Activated CD4-positive, alpha-beta T cell treated with anti-CD3 and anti-CD28 coated beads for 48 hours (primary cell): Measurements from ENCODE around the gene ERGIC1.
"Not testable (repeated sequence)": the region's sequence is repeated elsewhere in the genome, so short reads cannot be mapped to it uniquely, and the experiment has no call there.

Experiments used
- DNase-seq: peaks from one replicate; pipeline ENCODE4 v3.0.0-alpha.2; 2020

ERGIC1 gene

GRCh38 chr5:172849606-172850453 lies 15.8 kb downstream of the ERGIC1 start:
- DNase-seq, result no peak

GRCh38 chr5:172850454-172850797 lies 16.4 kb downstream of the ERGIC1 start:
- DNase-seq, result no peak

DNA sequence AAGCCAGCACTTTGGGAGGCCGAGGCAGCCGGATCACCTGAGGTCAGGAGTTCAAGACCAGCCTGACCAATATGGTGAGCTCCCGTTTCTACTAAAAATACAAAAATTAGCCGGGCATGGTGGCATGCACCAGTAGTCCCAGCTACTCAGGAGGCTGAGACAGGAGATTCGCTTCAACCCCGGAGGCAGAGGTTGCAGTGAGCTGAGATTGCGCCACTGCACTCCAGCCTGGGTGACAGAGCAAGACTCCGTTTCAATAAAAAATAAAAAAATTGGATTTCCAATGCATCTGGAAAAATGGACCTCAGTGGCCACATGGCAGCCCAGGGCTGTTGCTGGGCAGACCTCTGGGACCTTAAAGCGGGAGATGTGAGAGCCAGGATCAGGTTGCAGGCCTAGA lies 17.2 kb downstream of the ERGIC1 start:
- DNase-seq, result not testable (repeated sequence)

DNA sequence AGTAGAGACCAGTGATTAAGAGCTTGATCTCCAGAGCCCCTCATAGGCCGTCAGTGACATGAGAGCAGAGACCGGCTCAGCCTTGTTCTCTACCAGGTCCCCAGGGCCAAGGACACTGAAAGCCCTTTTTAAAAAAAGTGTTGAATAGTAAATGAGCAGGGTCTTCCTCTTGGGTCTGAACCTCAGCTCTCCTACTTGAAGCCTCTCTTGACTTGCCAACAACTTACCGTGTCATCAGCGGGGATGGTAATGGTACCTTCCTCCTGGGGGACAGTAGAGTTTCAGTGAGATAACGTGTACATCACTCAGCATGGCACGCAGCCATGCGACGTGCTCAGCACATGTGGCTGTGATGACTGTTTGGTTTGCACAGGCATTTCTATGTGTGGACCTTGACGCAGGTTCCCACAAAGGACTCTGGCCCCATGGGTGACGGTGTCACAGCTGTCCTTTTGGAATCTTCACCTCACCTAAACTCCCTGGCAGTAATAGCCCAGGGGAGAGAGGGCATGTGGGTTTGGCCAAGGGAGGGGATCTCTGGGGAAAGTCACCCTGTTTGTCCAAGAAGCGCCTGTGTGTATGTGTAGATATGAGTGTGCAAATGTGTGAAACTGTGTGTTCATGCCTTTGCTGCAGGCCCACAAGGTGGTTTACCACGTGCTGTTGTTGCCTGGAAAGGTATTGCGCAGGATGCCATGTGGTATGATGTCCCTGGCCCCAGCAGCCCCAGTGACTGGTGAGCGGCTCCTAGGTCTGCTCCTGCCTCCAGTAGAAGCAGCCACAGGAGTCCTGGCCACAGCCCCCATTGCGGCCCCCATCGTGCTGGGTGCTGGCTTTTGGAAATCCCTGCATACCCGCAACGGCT lies 18.7 kb downstream of the ERGIC1 start:
- peak; percentile 48 for DNase-seq

DNA sequence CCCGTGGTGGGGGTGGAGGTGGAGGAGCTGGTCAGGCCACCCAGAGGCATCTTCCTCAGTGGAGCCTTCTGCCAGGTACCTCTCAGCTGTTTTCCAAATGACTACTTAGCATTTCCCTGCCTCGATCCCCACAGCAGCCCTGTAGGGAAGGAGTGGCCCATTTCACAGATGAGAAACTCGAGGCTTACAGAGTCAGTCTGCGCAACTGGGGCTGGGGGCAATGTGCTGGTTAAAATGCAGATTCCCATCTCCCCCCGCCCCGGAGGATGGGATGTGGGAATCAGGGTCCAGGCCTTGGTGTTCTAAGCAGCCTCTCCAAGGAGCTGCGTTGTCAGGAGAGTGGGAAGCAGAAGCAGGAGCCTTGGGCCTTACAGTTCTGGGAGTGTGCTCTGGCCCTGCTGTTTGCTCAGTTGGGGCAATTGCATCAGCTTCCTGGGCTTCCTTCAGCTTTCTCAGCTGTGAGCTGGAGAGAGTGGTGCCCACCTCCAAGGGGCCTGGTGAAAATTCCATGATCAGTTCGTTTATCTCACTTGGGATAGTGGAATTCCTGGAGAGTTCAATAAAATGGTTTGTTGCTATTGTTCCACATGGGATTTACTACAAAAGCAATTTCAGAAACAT lies 19.4 kb downstream of the ERGIC1 start:
- no peak for DNase-seq

DNA sequence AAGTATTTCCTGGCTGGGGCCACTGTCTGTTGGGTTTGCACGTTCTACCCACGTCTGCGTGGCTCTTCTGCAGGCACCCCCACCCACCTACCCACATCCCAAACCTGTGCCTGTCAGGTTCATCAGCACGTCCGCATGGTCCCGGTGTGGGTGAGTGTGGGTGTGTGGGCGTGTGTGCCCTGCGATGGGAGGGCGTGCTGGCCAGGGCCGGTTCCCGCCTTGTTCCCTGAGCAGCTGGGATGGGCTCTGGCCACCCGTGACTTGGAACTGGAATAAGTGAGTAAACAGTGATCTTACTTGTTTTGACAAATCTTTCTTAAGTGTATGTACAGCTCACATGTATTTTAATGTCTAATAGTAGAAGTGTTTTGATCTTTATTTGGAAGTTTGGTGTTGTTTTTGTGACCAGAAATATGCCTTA lies 20.4 kb downstream of the ERGIC1 start:
- no peak for DNase-seq

- no peak for DNase-seq
Observed at GRCh38 chr5:172854971-172855370, 20.9 kb downstream of the ERGIC1 start.

DNA sequence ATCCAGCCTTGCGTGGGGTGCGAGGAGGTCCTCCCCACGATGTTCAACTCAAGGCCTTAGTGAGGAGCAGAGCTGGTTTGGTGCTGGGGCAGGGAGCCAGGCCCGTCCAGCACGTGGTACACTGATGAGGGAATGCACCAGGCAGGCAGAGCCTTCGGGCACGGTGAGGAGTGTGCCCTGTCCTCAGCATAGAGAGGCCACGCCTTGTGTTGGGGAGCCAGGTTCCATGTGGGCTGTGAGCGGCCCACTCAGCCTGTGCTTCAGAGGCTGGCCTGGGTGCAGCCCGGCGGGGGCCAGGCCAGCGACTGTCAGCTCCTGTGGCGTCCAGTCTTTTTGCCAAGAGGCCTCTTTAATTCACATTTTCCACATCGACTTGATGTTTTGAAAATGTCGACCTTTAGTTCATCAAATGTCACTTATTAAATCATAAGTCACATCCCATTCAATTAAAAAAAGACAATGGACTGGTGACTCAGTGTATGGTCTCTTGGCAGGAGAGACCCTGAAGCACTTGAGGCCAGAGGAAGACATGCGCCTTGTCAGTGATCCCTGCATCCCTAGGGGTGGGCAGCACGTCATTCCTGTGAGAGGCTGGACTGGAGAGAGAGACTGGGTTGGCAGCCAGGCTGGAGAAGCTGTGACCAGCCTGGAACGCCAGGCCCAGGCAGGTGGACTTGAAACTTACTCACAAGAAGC lies 21.7 kb downstream of the ERGIC1 start:
- DNase-seq, result no peak

DNA sequence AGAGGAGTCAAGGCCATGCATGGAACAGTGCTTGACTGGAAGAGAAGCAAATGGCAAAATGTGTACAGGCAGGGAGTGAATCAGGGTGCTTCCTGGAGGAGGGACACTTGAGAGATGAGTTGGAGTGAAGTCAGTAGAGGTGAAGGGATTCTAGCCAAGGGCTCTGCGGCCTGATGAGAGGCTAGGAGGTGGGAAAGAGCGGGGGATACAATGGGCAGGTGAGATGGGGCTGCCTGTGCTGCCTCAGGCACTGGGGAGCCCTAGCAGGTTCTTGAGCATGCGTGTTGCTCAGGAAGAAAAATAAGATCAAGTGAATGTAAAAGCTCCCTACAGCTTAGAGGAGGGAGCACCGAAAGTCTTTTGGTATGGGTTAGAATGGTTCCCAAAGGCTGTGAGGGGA lies 22.3 kb downstream of the ERGIC1 start:
- DNase-seq, result no peak

DNA sequence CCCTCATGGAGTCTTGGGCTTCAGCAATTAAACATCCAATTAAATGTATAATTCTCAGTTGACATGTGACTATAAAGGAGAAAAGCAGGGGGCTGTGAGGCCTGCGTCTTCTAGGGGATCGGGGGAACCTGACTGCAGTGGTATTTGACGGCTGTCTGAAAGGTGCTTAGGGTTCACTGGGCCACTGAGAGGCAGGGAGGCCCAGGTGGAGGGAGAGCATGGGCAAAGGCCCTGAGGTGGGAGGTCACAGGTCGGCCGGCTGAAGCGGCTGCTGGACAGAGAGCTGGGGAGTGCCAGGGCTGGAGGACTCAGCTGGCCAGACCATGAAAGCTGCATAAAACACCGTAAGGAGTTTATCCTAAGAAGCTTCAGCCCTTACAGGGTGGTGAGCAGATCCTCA lies 23.9 kb downstream of the ERGIC1 start:
- no peak for DNase-seq

GRCh38 chr5:172858511-172858989 lies 24.5 kb downstream of the ERGIC1 start:
- no peak for DNase-seq

DNA sequence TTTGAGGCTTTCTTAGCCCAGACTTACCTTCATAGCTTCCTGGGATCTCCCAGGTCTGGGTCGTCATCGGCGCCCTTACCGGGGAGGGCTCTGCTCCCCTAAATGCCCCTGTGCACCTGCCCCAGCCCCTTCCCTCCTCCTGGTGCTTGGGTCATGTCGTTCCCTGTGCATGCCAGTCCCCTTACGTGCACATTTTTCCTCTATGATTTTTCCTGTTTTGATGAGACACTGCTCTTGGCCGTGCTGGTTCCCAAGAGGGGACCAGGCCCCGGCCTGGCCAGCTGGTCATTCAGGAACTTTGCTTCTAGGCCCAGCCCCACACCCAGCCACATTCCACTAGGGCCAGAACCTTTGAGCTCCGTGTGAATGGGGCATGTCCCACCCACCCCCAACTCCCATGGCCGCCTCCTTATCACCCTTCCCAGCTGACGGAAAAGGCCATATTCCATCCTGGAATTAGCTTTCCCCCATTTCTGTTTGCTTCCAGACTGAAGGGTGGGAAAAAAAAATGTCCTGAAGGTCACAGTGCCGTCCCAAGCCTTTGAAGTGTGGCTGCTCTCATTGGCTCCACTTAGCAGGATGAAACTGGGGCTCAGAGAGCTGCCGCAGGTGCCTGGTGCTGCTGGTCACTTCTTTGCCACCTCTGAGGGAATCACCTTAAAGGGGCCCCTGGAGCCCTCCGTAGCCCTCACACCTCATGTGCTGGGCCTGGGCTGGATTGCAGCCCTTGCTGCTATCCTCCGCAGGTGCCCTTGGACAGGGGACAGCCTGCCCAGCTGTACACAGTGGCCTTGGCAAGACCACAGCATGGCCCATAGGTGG lies 25.1 kb downstream of the ERGIC1 start:
- no peak for DNase-seq

DNA sequence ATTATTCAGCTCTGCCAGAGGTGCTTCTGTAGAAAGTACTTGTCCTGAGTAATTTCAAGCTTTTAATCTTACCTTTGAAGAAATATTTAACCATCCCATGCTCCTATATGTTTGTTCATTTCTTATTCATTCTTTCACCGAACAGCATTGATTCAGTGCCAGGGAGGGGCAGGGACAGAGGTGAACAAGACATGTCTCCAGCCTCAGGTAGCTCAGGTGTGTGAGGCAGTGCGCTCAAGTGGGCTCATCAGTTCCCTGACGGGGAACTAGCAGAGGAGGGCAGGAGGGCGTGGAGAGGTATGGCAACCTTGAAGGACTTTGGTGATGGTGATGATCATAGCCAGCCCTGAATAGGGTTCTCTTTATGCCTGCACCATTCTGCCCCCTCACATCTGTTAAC lies 25.9 kb downstream of the ERGIC1 start:
- no peak for DNase-seq

- no peak for DNase-seq
Observed at GRCh38 chr5:172860520-172861443, 26.7 kb downstream of the ERGIC1 start.

GRCh38 chr5:172861461-172861860 lies 27.4 kb downstream of the ERGIC1 start:
- DNase-seq, result no peak

GRCh38 chr5:172862165-172862801 lies 28.2 kb downstream of the ERGIC1 start:
- DNase-seq, result no peak

- not testable (repeated sequence) for DNase-seq
Observed at GRCh38 chr5:172864171-172864570, 30.1 kb downstream of the ERGIC1 start.

GRCh38 chr5:172864747-172865146 lies 30.7 kb downstream of the ERGIC1 start:
- no peak for DNase-seq

DNA sequence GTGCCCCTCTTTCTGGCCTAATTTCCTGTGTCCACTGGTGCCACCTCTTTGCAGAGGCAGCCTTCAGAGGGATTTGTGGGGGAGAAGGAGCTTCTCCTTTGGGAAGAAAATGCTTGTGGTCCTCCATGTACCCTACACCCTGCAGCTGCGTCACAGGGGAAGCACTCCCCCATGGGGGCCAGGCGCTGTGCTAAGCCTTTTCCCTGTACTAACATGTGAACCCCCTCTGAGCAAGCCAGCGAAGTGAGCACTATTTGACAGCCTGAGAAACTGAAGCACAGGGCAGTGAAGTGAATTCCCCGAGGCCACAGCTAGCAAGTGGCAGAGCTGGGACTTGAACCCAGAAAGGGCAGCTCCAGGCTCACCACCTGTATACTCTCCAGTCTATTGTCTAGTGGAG lies 32.3 kb downstream of the ERGIC1 start:
- DNase-seq, result no peak
